Neuron (in vitro differentiated cells): Measurements from ENCODE around the gene ACP3.
"Not testable (repeated sequence)": the region's sequence is repeated elsewhere in the genome, so short reads cannot be mapped to it uniquely, and the experiment has no call there.

ENCODE experiments used
- H2AFZ ChIP-seq: one replicate; pipeline ENCODE4 v1.6.1; 2013; ENCODE audit warnings: low read depth, mild to moderate bottlenecking, inconsistent platforms, low read length, moderate library complexity
- H3K27me3 ChIP-seq: one replicate; pipeline ENCODE4 v1.6.1; 2013; ENCODE audit warnings: low read length; ENCODE audit not compliant: insufficient read depth
- H3K36me3 ChIP-seq: one replicate; pipeline ENCODE4 v1.6.1; 2013; ENCODE audit warnings: low read length; ENCODE audit not compliant: insufficient read depth
- H3K4me1 ChIP-seq: one replicate; pipeline ENCODE4 v1.6.1; 2013; ENCODE audit warnings: low read length; ENCODE audit not compliant: insufficient read depth
- H3K4me3 ChIP-seq: 2 replicates; pipeline ENCODE4 v1.5.1; 2013; ENCODE audit warnings: mild to moderate bottlenecking, low read length, moderate library complexity
- H3K9me3 ChIP-seq: one replicate; pipeline ENCODE4 v1.6.1; 2013; ENCODE audit warnings: low read length

Gene ACP3

GRCh38 chr3:132292042-132292441 lies 25.2 kb upstream of the ACP3 start:
- Histone ChIP-seq H3K9me3 (no peaks in the 10 kb centered on the region), H3K4me1 (no peaks in the 10 kb centered on the region)

GRCh38 chr3:132293251-132293650 lies 24.0 kb upstream of the ACP3 start:
- H3K27me3 ChIP-seq: no peaks in the 10 kb centered on the region
- no peaks in the 10 kb centered on the region for H3K36me3 ChIP-seq
- H3K4me3 ChIP-seq: no peak overlapping the region
- H3K4me1 ChIP-seq: no peaks in the 10 kb centered on the region
- H2AFZ ChIP-seq: no peak overlapping the region
- H3K9me3 ChIP-seq: no peaks in the 10 kb centered on the region

More at GRCh38 chr3:132292042-132292441, 25.2 kb upstream of the ACP3 start:
- H3K27me3 ChIP-seq: no peaks in the 10 kb centered on the region
- H3K36me3 ChIP-seq: no peaks in the 10 kb centered on the region
- no peak overlapping the region for H2AFZ ChIP-seq
- H3K4me3 ChIP-seq: no peak overlapping the region

GRCh38 chr3:132294906-132295305 lies 22.3 kb upstream of the ACP3 start:
- no peak overlapping the region for H3K4me3 ChIP-seq
- H2AFZ ChIP-seq: no peak overlapping the region
- H3K4me1 ChIP-seq: no peaks in the 10 kb centered on the region
- H3K9me3 ChIP-seq: no peaks in the 10 kb centered on the region
- no peaks in the 10 kb centered on the region for H3K36me3 ChIP-seq
- no peaks in the 10 kb centered on the region for H3K27me3 ChIP-seq

- H3K36me3 ChIP-seq, H3K27me3 ChIP-seq, H3K9me3 ChIP-seq, H2AFZ ChIP-seq, H3K4me1 ChIP-seq, H3K4me3 ChIP-seq: not testable (repeated sequence)
Measured at GRCh38 chr3:132303336-132304201, 13.6 kb upstream of the ACP3 start.

- not testable (repeated sequence) for H3K36me3 ChIP-seq, H2AFZ ChIP-seq, H3K4me3 ChIP-seq, H3K9me3 ChIP-seq, H3K27me3 ChIP-seq, H3K4me1 ChIP-seq
Measured at GRCh38 chr3:132304351-132304750, 12.9 kb upstream of the ACP3 start.

- not testable (repeated sequence) for H3K9me3 ChIP-seq, H3K4me3 ChIP-seq, H3K4me1 ChIP-seq, H3K36me3 ChIP-seq, H2AFZ ChIP-seq, H3K27me3 ChIP-seq
Measured at GRCh38 chr3:132310057-132310456, 7.2 kb upstream of the ACP3 start.

- Histone ChIP-seq H3K9me3 (no peaks in the 10 kb centered on the region), H3K4me1 (no peaks in the 10 kb centered on the region), H2AFZ (no peak overlapping the region), H3K36me3 (no peaks in the 10 kb centered on the region), H3K4me3 (no peak overlapping the region), H3K27me3 (no peaks in the 10 kb centered on the region)
Measured at GRCh38 chr3:132311316-132311715, 5.9 kb upstream of the ACP3 start.

GRCh38 chr3:132311841-132312240 lies 5.4 kb upstream of the ACP3 start:
- no peaks in the 10 kb centered on the region for H3K27me3 ChIP-seq
- no peaks in the 10 kb centered on the region for H3K36me3 ChIP-seq
- no peak overlapping the region for H3K4me3 ChIP-seq
- no peaks in the 10 kb centered on the region for H3K9me3 ChIP-seq
- H2AFZ ChIP-seq: no peak overlapping the region
- no peaks in the 10 kb centered on the region for H3K4me1 ChIP-seq

- H3K36me3 ChIP-seq: no peaks in the 10 kb centered on the region
- no peaks in the 10 kb centered on the region for H3K9me3 ChIP-seq
- H3K27me3 ChIP-seq: peaks cover 2% of the 10 kb centered on the region
- H2AFZ ChIP-seq: no peak overlapping the region
- H3K4me3 ChIP-seq: no peak overlapping the region
- no peaks in the 10 kb centered on the region for H3K4me1 ChIP-seq
Measured at GRCh38 chr3:132315851-132316250, 1.4 kb upstream of the ACP3 start.

GRCh38 chr3:132318451-132318850 lies 1.2 kb downstream of the ACP3 start:
- Histone ChIP-seq H3K36me3 (no peaks in the 10 kb centered on the region), H3K4me3 (no peak overlapping the region), H3K4me1 (no peaks in the 10 kb centered on the region), H2AFZ (no peak overlapping the region), H3K9me3 (no peaks in the 10 kb centered on the region), H3K27me3 (peaks cover 2% of the 10 kb centered on the region)

GRCh38 chr3:132321304-132321703 lies 4.1 kb downstream of the ACP3 start:
- no peaks in the 10 kb centered on the region for H3K4me1 ChIP-seq
- H3K4me3 ChIP-seq: no peak overlapping the region
- no peaks in the 10 kb centered on the region for H3K36me3 ChIP-seq
- peaks cover 2% of the 10 kb centered on the region for H3K27me3 ChIP-seq
- H2AFZ ChIP-seq: no peak overlapping the region
- H3K9me3 ChIP-seq: no peaks in the 10 kb centered on the region

- no peak overlapping the region for H2AFZ ChIP-seq
- no peaks in the 10 kb centered on the region for H3K27me3 ChIP-seq
- H3K4me3 ChIP-seq: no peak overlapping the region
- no peaks in the 10 kb centered on the region for H3K9me3 ChIP-seq
- no peaks in the 10 kb centered on the region for H3K36me3 ChIP-seq
- H3K4me1 ChIP-seq: no peaks in the 10 kb centered on the region
Measured at GRCh38 chr3:132325103-132325606, 7.9 kb downstream of the ACP3 start.

GRCh38 chr3:132325634-132326033 lies 8.4 kb downstream of the ACP3 start:
- Histone ChIP-seq H3K36me3 (no peaks in the 10 kb centered on the region), H3K4me3 (no peak overlapping the region), H3K4me1 (no peaks in the 10 kb centered on the region), H3K9me3 (no peaks in the 10 kb centered on the region), H2AFZ (no peak overlapping the region), H3K27me3 (no peaks in the 10 kb centered on the region)

GRCh38 chr3:132326251-132326650 lies 9.0 kb downstream of the ACP3 start:
- Histone ChIP-seq H3K4me1 (no peaks in the 10 kb centered on the region), H3K4me3 (no peak overlapping the region), H3K9me3 (no peaks in the 10 kb centered on the region), H3K27me3 (no peaks in the 10 kb centered on the region), H3K36me3 (no peaks in the 10 kb centered on the region), H2AFZ (no peak overlapping the region)
